SK-N-SH (cell line): ENCODE data around the gene ZNF532. TPM values are rescaled to one million over a fixed set of nuclear protein-coding genes. Genes with fewer than 3 reads are reported as not detected.

Experiments used
- CTCF ChIA-PET: fragments of 300-600, 350-600 bp; formaldehyde crosslinking; extraction: SDS; loops from one replicate; lab custom pipeline; 2021; lab: Yijun Ruan, JAX
- POLR2A ChIA-PET: fragments of 350-600 bp; sonication (Branson Sonifier 250); formaldehyde crosslinking; extraction: SDS; loops from one replicate; lab custom pipeline; 2020; ENCODE audit warnings: antibody characterized with exemption, inconsistent platforms; lab: Yijun Ruan, JAX
- DNase-seq: peaks from one replicate; pipeline ENCODE4 v3.0.0; 2012
- H2AFZ ChIP-seq: fragments of 200-600 bp; sonication (generic); 2 replicates; pipeline ENCODE4 v1.8.1; 2016; ENCODE audit warnings: antibody characterized with exemption, mild to moderate bottlenecking, low read depth
- H3F3A ChIP-seq: fragments of 200-600 bp; sonication (generic); replicated peaks from 2 replicates; pipeline ENCODE3; 2016; ENCODE audit warnings: antibody characterized with exemption, mild to moderate bottlenecking; ENCODE audit not compliant: insufficient read depth
- H3K27ac ChIP-seq, 2 experiments: fragments of 200-500 bp in 1 of 2; fragments of 200-600 bp in 1 of 2; sonication (Bioruptor generic) in 1 of 2; sonication (generic), shearing (Covaris generic) in 1 of 2; 2 replicates each; pipeline versions ENCODE4 v1.5.1 to v1.6.1; 2014 to 2016; ENCODE audit warnings: low read depth in 2 of 2, inconsistent platforms in 1 of 2, low read length in 1 of 2, mild to moderate bottlenecking in 1 of 2, mixed read lengths in 1 of 2
- H3K27me3 ChIP-seq: fragments of 200-600 bp; sonication (generic), shearing (Covaris generic); 2 replicates; pipeline ENCODE4 v1.6.1; 2016; ENCODE audit warnings: mixed run types; ENCODE audit not compliant: insufficient read depth
- H3K36me3 ChIP-seq, 2 experiments: fragments of 200-500 bp in 1 of 2; fragments of 200-600 bp in 1 of 2; sonication (Bioruptor generic) in 1 of 2; sonication (generic) in 1 of 2; replicated peaks in 1 of 2; 2 replicates each; pipeline versions ENCODE3 to v1.5.1; 2014 to 2016; ENCODE audit warnings: low read length in 1 of 2, mild to moderate bottlenecking in 1 of 2; ENCODE audit not compliant: insufficient read depth in 2 of 2, control insufficient read depth in 1 of 2
- H3K4me1 ChIP-seq, 2 experiments: fragments of 200-500 bp in 1 of 2; fragments of 200-600 bp in 1 of 2; sonication (Bioruptor generic) in 1 of 2; sonication (generic), shearing (Covaris generic) in 1 of 2; 2 replicates each; pipeline versions ENCODE4 v1.5.1 to v1.6.1; 2014 to 2016; ENCODE audit warnings: low read depth in 1 of 2, low read length in 1 of 2, mixed run types in 1 of 2; ENCODE audit not compliant: insufficient read depth in 2 of 2, control insufficient read depth in 1 of 2
- H3K4me2 ChIP-seq: fragments of 200-600 bp; sonication (generic), shearing (Covaris generic); 2 replicates; pipeline ENCODE4 v1.6.1; 2017; ENCODE audit warnings: mixed run types
- H3K4me3 ChIP-seq, 2 experiments: fragments of 200-500 bp in 1 of 2; fragments of 200-600 bp in 1 of 2; sonication (Bioruptor generic) in 1 of 2; sonication (generic), shearing (Covaris generic) in 1 of 2; 2 replicates each; pipeline versions ENCODE4 v1.5.1 to v1.8.1; 2014 to 2016; ENCODE audit warnings: low read depth in 2 of 2, inconsistent platforms in 1 of 2, low read length in 1 of 2, mild to moderate bottlenecking in 1 of 2, mixed read lengths in 1 of 2, moderate library complexity in 1 of 2
- H3K79me2 ChIP-seq: fragments of 200-600 bp; sonication (generic); 2 replicates; pipeline ENCODE4 v1.8.1; 2017; ENCODE audit warnings: mild to moderate bottlenecking; ENCODE audit not compliant: insufficient read depth
- H3K9ac ChIP-seq: fragments of 200-600 bp; sonication (generic); 2 replicates; pipeline ENCODE4 v1.6.1; 2017; ENCODE audit warnings: mixed run types
- H3K9me2 ChIP-seq: fragments of 200-600 bp; sonication (generic); 2 replicates; pipeline ENCODE4 v1.6.1; 2017; ENCODE audit warnings: mixed run types
- H3K9me3 ChIP-seq: fragments of 200-600 bp; sonication (generic); 2 replicates; pipeline ENCODE4 v1.6.1; 2017; ENCODE audit warnings: mixed run types, mild to moderate bottlenecking, moderate library complexity
- H4K20me1 ChIP-seq: fragments of 200-600 bp; sonication (generic); 2 replicates; pipeline ENCODE4 v1.6.1; 2017; ENCODE audit warnings: mild to moderate bottlenecking, mixed run types; ENCODE audit not compliant: insufficient read depth
- EP300 ChIP-seq, 2 experiments: IDR thresholded peaks; 2 replicates each; pipeline versions ENCODE4 v1.4.0 to v1.6.1; 2012; ENCODE audit warnings: borderline replicate concordance in 1 of 2, low read depth in 1 of 2, low read length in 1 of 2
- EZH2phosphoT487 ChIP-seq: fragments of 200-600 bp; sonication (generic); IDR thresholded peaks from 2 replicates; pipeline ENCODE4 v1.6.1; 2017; ENCODE audit warnings: low read depth, mixed run types, mild to moderate bottlenecking, antibody characterized with exemption, moderate library complexity, borderline replicate concordance
- FOSL2 ChIP-seq: IDR thresholded peaks from 2 replicates; pipeline ENCODE4 v1.4.0; 2012; ENCODE audit warnings: low read depth, mild to moderate bottlenecking, moderate library complexity, borderline replicate concordance
- GATA2 ChIP-seq: sonication (generic); formaldehyde crosslinking; IDR thresholded peaks from 2 replicates; pipeline ENCODE4 v1.5.0; 2020; ENCODE audit warnings: mild to moderate bottlenecking, missing genetic modification reagents
- MEF2A ChIP-seq: IDR thresholded peaks from 2 replicates; pipeline ENCODE4 v1.4.0; 2012; ENCODE audit warnings: low read depth, borderline replicate concordance
- NFIC ChIP-seq: IDR thresholded peaks from 2 replicates; pipeline ENCODE4 v1.4.0; 2012; ENCODE audit warnings: borderline replicate concordance
- NRF1 ChIP-seq: IDR thresholded peaks from 2 replicates; pipeline ENCODE4 v1.6.1; 2012; ENCODE audit warnings: low read depth, mild to moderate bottlenecking, low read length
- RFX5 ChIP-seq: IDR thresholded peaks from 2 replicates; pipeline ENCODE4 v1.6.1; 2012; ENCODE audit warnings: mild to moderate bottlenecking, improper control_type of control experiment, low read length
- TAF1 ChIP-seq: IDR thresholded peaks from 2 replicates; pipeline ENCODE4 v1.6.1; 2012; ENCODE audit warnings: low read depth, mild to moderate bottlenecking, low read length, moderate library complexity, borderline replicate concordance
- WGBS: methylation state at CpG from one replicate; pipeline ENCODE4 v1.1.6; 2017; ENCODE audit warnings: low lambda C conversion rate; 5-methylcytosine and 5-hydroxymethylcytosine counted together
- polyA plus RNA-seq, 3 experiments: library from polyadenylated mRNA; depleted of rRNA; stranded (reverse); fragments of >200 nt; gene quantifications; 2 replicates each; pipeline ENCODE4 v1.2.3, GENCODE V29; 2012
- TF ChIP-seq, protein P1 (sequence below): IDR thresholded peaks from 2 replicates; pipeline ENCODE4; 2012
- TF ChIP-seq, protein P2 (sequence below): IDR thresholded peaks from 2 replicates; pipeline ENCODE4 v1.4.0; 2012; ENCODE audit warnings: low read depth, borderline replicate concordance
- TF ChIP-seq, protein P3 (sequence below): IDR thresholded peaks from 2 replicates; pipeline ENCODE4 v1.6.1; 2012; ENCODE audit warnings: mild to moderate bottlenecking, low read depth, low read length, moderate library complexity
- TF ChIP-seq, protein P4 (sequence below): IDR thresholded peaks from 2 replicates; pipeline ENCODE4 v1.4.0; 2012; ENCODE audit warnings: low read depth, borderline replicate concordance
- TF ChIP-seq, protein P5 (sequence below): fragments of 150-350 bp; IDR thresholded peaks from 2 replicates; pipeline ENCODE4 v1.6.1; 2016; ENCODE audit warnings: mild to moderate bottlenecking, low read depth, low read length
- TF ChIP-seq, protein P6 (sequence below): fragments of 200-600 bp; sonication (generic); IDR thresholded peaks from 2 replicates; pipeline ENCODE4 v1.6.1; 2017; ENCODE audit warnings: antibody characterized with exemption, mild to moderate bottlenecking, moderate library complexity

The ZNF532 gene
- polyA plus RNA-seq, 1 of the 3 experiments (the other 2 are of a cell fraction): 34.7 TPM

DNA sequence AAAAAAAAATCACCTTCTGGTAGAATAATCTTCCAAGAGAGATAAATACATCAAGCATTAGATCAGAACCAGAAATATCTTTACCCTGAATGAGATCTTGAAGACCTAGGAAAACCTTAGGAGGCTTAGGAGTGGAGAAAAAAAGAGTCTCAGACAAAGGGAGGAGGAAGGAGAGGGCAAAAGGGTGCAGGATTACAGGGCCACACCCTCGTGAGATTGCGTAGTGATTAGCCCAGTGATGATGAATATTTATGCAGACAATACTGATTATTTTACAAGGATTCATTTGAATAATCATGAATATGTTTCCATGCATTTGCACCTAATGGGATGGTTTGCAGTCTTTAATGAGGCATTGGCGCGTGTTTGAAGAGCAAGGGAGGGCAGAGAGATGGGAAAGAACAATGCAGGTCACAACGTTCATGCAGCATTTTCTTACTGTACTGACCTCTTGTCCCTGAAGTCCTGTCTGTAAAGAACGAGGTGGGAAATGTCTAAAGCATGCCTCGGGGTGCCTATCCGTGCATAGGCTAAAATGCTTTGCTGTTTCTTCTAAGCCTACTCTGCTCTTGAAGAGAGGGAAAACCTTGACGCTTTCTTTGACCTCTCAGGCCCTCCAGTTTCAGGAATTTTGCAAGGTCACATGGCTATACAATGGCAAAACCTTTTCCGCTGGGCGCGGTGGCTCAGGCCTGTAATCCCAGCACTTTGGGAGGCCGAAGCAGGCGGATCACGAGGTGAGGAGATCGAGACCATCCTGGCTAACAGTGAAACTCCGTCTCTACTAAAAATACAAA is 18.6 kb upstream of the ZNF532 start:
- no peak overlapping the region for H2AFZ ChIP-seq
- POLR2A ChIA-PET: no interaction called here
- no peaks in the 10 kb centered on the region for H3K9me3 ChIP-seq
- H3F3A ChIP-seq: no peaks in the 10 kb centered on the region
- TF ChIP-seq, protein P1, sequence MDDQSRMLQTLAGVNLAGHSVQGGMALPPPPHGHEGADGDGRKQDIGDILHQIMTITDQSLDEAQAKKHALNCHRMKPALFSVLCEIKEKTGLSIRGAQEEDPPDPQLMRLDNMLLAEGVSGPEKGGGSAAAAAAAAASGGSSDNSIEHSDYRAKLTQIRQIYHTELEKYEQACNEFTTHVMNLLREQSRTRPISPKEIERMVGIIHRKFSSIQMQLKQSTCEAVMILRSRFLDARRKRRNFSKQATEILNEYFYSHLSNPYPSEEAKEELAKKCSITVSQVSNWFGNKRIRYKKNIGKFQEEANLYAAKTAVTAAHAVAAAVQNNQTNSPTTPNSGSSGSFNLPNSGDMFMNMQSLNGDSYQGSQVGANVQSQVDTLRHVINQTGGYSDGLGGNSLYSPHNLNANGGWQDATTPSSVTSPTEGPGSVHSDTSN: no peak
- TF ChIP-seq EZH2phosphoT487 (no peak), EP300 (IDR thresholded peaks at IDR 0.05; ENCODE audit: borderline replicate concordance in 1 of 2, low read depth in 1 of 2, low read length in 1 of 2) (no peak), NRF1 (no peak), FOSL2 (no peak), GATA2 (no peak), MEF2A (no peak), NFIC (no peak), RFX5 (no peak), TAF1 (no peak)
- TF ChIP-seq, protein P2, sequence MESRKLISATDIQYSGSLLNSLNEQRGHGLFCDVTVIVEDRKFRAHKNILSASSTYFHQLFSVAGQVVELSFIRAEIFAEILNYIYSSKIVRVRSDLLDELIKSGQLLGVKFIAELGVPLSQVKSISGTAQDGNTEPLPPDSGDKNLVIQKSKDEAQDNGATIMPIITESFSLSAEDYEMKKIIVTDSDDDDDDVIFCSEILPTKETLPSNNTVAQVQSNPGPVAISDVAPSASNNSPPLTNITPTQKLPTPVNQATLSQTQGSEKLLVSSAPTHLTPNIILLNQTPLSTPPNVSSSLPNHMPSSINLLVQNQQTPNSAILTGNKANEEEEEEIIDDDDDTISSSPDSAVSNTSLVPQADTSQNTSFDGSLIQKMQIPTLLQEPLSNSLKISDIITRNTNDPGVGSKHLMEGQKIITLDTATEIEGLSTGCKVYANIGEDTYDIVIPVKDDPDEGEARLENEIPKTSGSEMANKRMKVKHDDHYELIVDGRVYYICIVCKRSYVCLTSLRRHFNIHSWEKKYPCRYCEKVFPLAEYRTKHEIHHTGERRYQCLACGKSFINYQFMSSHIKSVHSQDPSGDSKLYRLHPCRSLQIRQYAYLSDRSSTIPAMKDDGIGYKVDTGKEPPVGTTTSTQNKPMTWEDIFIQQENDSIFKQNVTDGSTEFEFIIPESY: no peak
- TF ChIP-seq, protein P3, sequence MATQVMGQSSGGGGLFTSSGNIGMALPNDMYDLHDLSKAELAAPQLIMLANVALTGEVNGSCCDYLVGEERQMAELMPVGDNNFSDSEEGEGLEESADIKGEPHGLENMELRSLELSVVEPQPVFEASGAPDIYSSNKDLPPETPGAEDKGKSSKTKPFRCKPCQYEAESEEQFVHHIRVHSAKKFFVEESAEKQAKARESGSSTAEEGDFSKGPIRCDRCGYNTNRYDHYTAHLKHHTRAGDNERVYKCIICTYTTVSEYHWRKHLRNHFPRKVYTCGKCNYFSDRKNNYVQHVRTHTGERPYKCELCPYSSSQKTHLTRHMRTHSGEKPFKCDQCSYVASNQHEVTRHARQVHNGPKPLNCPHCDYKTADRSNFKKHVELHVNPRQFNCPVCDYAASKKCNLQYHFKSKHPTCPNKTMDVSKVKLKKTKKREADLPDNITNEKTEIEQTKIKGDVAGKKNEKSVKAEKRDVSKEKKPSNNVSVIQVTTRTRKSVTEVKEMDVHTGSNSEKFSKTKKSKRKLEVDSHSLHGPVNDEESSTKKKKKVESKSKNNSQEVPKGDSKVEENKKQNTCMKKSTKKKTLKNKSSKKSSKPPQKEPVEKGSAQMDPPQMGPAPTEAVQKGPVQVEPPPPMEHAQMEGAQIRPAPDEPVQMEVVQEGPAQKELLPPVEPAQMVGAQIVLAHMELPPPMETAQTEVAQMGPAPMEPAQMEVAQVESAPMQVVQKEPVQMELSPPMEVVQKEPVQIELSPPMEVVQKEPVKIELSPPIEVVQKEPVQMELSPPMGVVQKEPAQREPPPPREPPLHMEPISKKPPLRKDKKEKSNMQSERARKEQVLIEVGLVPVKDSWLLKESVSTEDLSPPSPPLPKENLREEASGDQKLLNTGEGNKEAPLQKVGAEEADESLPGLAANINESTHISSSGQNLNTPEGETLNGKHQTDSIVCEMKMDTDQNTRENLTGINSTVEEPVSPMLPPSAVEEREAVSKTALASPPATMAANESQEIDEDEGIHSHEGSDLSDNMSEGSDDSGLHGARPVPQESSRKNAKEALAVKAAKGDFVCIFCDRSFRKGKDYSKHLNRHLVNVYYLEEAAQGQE: no peak
- TF ChIP-seq, protein P4, sequence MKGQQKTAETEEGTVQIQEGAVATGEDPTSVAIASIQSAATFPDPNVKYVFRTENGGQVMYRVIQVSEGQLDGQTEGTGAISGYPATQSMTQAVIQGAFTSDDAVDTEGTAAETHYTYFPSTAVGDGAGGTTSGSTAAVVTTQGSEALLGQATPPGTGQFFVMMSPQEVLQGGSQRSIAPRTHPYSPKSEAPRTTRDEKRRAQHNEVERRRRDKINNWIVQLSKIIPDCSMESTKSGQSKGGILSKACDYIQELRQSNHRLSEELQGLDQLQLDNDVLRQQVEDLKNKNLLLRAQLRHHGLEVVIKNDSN: no peak
- TF ChIP-seq, protein P5, sequence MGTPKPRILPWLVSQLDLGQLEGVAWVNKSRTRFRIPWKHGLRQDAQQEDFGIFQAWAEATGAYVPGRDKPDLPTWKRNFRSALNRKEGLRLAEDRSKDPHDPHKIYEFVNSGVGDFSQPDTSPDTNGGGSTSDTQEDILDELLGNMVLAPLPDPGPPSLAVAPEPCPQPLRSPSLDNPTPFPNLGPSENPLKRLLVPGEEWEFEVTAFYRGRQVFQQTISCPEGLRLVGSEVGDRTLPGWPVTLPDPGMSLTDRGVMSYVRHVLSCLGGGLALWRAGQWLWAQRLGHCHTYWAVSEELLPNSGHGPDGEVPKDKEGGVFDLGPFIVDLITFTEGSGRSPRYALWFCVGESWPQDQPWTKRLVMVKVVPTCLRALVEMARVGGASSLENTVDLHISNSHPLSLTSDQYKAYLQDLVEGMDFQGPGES: no peak
- TF ChIP-seq, protein P6, sequence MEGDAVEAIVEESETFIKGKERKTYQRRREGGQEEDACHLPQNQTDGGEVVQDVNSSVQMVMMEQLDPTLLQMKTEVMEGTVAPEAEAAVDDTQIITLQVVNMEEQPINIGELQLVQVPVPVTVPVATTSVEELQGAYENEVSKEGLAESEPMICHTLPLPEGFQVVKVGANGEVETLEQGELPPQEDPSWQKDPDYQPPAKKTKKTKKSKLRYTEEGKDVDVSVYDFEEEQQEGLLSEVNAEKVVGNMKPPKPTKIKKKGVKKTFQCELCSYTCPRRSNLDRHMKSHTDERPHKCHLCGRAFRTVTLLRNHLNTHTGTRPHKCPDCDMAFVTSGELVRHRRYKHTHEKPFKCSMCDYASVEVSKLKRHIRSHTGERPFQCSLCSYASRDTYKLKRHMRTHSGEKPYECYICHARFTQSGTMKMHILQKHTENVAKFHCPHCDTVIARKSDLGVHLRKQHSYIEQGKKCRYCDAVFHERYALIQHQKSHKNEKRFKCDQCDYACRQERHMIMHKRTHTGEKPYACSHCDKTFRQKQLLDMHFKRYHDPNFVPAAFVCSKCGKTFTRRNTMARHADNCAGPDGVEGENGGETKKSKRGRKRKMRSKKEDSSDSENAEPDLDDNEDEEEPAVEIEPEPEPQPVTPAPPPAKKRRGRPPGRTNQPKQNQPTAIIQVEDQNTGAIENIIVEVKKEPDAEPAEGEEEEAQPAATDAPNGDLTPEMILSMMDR: no peak
- H3K36me3 ChIP-seq: no peaks in the 10 kb centered on the region
- H3K27ac ChIP-seq: no peak overlapping the region
- H3K4me2 ChIP-seq: no peak overlapping the region
- DNase-seq: no peak
- H3K4me3 ChIP-seq: no peak overlapping the region
- 90% methylated on average over 17 of the region's 17 CpGs for WGBS
- no peaks in the 10 kb centered on the region for H3K79me2 ChIP-seq
- no peaks in the 10 kb centered on the region for H3K27me3 ChIP-seq
- no peaks in the 10 kb centered on the region for H4K20me1 ChIP-seq
- H3K9ac ChIP-seq: no peak overlapping the region
- H3K9me2 ChIP-seq: no peaks in the 10 kb centered on the region
- CTCF ChIA-PET: no interaction called here
- H3K4me1 ChIP-seq: peaks cover 0 to 5% of the 10 kb centered on the region in 2 experiments; a peak in 1 of 4 replicates
